Measurements from ENCODE around the gene SDK1.

SDK1 gene

DNA sequence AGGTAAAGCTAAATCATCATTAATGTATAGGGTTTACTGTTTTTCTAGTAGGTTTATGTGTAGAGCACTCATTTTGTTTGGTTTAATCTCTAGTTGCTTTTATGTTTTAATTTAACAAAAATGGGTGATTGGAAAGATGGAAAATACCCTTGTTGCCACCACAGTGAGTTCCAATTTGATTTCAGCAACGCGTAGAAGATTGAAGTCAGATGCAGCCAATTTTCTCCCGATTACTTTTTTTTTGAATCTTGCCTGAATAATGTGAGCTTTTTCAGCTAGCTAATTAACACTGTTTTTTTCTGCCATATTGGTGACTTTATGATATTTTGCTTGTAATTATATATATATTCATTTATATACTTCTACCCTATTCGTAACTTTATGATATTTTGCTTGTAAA lies 293.8 kb downstream of the SDK1 start:
- H3K4me1 ChIP-seq (ENCODE audit: insufficient read depth, poor library complexity, severe bottlenecking) = peaks cover under 1% of the 10 kb centered on the region
- H3K27me3 ChIP-seq (ENCODE audit: insufficient read depth, poor library complexity, severe bottlenecking) = no peaks in the 10 kb centered on the region
- no peak overlapping the region for H3K27ac ChIP-seq (ENCODE audit: poor library complexity, severe bottlenecking)
- DNase-seq (ENCODE audit: low spot score) (no peak), ATAC-seq (ENCODE audit: low read depth) (no peak)
- no peaks in the 10 kb centered on the region for H3K9me3 ChIP-seq (ENCODE audit: severe bottlenecking)
- no peak overlapping the region for H3K4me3 ChIP-seq (ENCODE audit: severe bottlenecking)
- H3K36me3 ChIP-seq (ENCODE audit: low read depth) = no peaks in the 10 kb centered on the region
- TF ChIP-seq, protein P1, sequence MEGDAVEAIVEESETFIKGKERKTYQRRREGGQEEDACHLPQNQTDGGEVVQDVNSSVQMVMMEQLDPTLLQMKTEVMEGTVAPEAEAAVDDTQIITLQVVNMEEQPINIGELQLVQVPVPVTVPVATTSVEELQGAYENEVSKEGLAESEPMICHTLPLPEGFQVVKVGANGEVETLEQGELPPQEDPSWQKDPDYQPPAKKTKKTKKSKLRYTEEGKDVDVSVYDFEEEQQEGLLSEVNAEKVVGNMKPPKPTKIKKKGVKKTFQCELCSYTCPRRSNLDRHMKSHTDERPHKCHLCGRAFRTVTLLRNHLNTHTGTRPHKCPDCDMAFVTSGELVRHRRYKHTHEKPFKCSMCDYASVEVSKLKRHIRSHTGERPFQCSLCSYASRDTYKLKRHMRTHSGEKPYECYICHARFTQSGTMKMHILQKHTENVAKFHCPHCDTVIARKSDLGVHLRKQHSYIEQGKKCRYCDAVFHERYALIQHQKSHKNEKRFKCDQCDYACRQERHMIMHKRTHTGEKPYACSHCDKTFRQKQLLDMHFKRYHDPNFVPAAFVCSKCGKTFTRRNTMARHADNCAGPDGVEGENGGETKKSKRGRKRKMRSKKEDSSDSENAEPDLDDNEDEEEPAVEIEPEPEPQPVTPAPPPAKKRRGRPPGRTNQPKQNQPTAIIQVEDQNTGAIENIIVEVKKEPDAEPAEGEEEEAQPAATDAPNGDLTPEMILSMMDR (IDR thresholded peaks at IDR 0.05; ENCODE audit: poor library complexity, severe bottlenecking) = no peak

DNA sequence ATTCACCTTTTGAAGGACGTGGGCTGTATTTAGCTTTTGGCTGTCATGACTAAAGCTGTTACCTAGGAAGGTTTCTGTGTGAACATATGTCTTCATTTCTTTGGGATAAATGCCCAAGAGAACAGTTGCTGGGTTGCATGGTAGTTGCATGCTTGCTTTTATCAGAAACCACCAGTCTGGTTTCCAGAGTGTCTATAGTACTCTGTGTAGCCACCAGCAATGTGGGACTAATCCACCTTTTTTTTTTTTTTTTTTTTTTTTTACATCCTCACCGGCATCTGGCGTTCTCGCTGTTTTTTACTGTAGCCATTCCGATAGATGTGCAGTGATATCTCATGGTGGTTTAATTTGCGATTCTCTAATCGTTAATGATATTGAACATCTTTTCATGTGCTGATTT lies 297.8 kb downstream of the SDK1 start:
- H3K27ac ChIP-seq (ENCODE audit: poor library complexity, severe bottlenecking) = no peak overlapping the region
- DNase-seq (ENCODE audit: low spot score) (no peak), ATAC-seq (ENCODE audit: low read depth) (no peak)
- H3K4me3 ChIP-seq (ENCODE audit: severe bottlenecking) = no peak overlapping the region
- no peaks in the 10 kb centered on the region for H3K4me1 ChIP-seq (ENCODE audit: insufficient read depth, poor library complexity, severe bottlenecking)
- H3K36me3 ChIP-seq (ENCODE audit: low read depth) = no peaks in the 10 kb centered on the region
- TF ChIP-seq, protein P1 (IDR thresholded peaks at IDR 0.05; ENCODE audit: poor library complexity, severe bottlenecking) = no peak
- no peaks in the 10 kb centered on the region for H3K9me3 ChIP-seq (ENCODE audit: severe bottlenecking)
- no peaks in the 10 kb centered on the region for H3K27me3 ChIP-seq (ENCODE audit: insufficient read depth, poor library complexity, severe bottlenecking)

DNA sequence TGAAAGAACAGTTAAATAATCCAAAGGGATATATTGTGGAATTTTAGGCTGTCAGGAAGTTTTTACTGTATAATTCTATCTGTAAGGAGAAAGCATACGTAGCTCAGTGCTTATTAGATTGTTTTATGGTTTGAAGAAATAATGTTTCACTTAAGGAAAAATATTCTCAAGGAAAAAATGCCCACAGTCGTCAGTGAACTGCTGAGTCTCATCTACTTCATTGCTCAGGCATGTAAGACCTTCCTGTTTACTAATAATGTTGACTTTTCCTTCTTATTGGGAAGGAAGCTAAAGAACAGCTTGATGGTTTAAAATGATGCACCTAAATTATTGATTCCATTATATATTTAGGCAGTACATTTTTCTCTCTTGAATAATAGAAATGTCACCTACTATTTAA lies 304.2 kb downstream of the SDK1 start:
- no peaks in the 10 kb centered on the region for H3K9me3 ChIP-seq (ENCODE audit: severe bottlenecking)
- no peak overlapping the region for H3K27ac ChIP-seq (ENCODE audit: poor library complexity, severe bottlenecking)
- TF ChIP-seq, protein P1 (IDR thresholded peaks at IDR 0.05; ENCODE audit: poor library complexity, severe bottlenecking) = no peak
- H3K4me1 ChIP-seq (ENCODE audit: insufficient read depth, poor library complexity, severe bottlenecking) = peaks cover 4% of the 10 kb centered on the region
- no peak overlapping the region for H3K4me3 ChIP-seq (ENCODE audit: severe bottlenecking)
- ATAC-seq (ENCODE audit: low read depth) (0 out of 3 replicates have a peak, but pooled peaks have one; percentile 33), DNase-seq (ENCODE audit: low spot score) (no peak)
- H3K36me3 ChIP-seq (ENCODE audit: low read depth) = no peaks in the 10 kb centered on the region
- no peaks in the 10 kb centered on the region for H3K27me3 ChIP-seq (ENCODE audit: insufficient read depth, poor library complexity, severe bottlenecking)

DNA sequence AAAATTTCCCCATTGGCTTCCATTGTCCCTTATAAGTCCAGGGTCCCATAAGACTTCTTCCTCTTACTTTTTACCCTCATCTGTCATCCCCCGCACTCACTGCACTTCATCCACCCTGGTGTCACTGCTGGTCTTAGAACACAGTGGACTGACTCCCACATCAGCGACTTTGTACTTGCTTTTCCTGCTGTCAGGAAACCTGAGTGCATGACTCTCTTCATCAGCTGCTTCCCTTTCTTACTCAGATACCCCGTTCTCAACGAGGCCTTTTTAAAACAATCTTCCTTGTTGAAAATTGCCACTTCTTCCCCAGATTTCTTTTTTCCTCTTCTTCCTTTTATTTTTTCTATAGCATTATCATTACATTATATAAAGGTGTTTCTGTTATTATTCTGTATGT lies 305.4 kb downstream of the SDK1 start:
- DNase-seq (ENCODE audit: low spot score) (no peak), ATAC-seq (ENCODE audit: low read depth) (no peak)
- Histone ChIP-seq H3K9me3 (ENCODE audit: severe bottlenecking) (no peaks in the 10 kb centered on the region), H3K27ac (ENCODE audit: poor library complexity, severe bottlenecking) (no peak overlapping the region), H3K4me3 (ENCODE audit: severe bottlenecking) (no peak overlapping the region), H3K36me3 (ENCODE audit: low read depth) (no peaks in the 10 kb centered on the region), H3K27me3 (ENCODE audit: insufficient read depth, poor library complexity, severe bottlenecking) (no peaks in the 10 kb centered on the region), H3K4me1 (ENCODE audit: insufficient read depth, poor library complexity, severe bottlenecking) (peaks cover 4% of the 10 kb centered on the region)
- TF ChIP-seq, protein P1 (IDR thresholded peaks at IDR 0.05; ENCODE audit: poor library complexity, severe bottlenecking) = no peak

DNA sequence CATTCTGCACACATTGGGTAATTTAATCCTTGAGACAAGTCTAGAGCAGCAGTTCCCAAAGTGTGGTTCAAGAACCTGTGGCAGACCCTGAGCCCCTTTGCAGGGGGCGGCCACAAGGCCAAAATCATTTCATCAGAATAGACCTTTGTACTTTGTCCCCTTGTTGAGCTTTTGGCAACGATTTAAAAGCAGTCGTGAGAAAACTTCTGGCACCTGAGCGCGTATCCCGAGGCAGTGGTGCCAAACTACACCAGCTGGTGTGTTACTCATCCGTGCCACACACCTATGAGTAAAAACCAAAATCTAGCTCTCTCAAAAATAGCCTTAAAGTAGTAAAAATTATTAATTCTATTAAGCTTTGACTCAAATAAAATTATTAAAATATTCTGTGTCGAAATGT lies 306.8 kb downstream of the SDK1 start:
- Histone ChIP-seq H3K36me3 (ENCODE audit: low read depth) (no peaks in the 10 kb centered on the region), H3K27me3 (ENCODE audit: insufficient read depth, poor library complexity, severe bottlenecking) (no peaks in the 10 kb centered on the region), H3K9me3 (ENCODE audit: severe bottlenecking) (no peaks in the 10 kb centered on the region), H3K4me3 (ENCODE audit: severe bottlenecking) (no peak overlapping the region), H3K27ac (ENCODE audit: poor library complexity, severe bottlenecking) (no peak overlapping the region), H3K4me1 (ENCODE audit: insufficient read depth, poor library complexity, severe bottlenecking) (peaks cover 4% of the 10 kb centered on the region)
- no peak for DNase-seq (ENCODE audit: low spot score)
- no peak for ATAC-seq (ENCODE audit: low read depth)
- TF ChIP-seq, protein P1 (IDR thresholded peaks at IDR 0.05; ENCODE audit: poor library complexity, severe bottlenecking) = no peak

Data from RWPE2 (cell line).